HG03175 (cell line): Measurements from ENCODE around the gene SPINT4.
"Not testable (repeated sequence)": the region's sequence is repeated elsewhere in the genome, so short reads cannot be mapped to it uniquely, and the experiment has no call there.

Experiments used
- ATAC-seq: cut with Tn5 transposase; IDR thresholded peaks from one replicate; pipeline ENCODE4 v1.9.1; 2021; ENCODE audit warnings: mild to moderate bottlenecking, moderate library complexity; ENCODE audit not compliant: unreplicated experiment

Gene SPINT4

DNA sequence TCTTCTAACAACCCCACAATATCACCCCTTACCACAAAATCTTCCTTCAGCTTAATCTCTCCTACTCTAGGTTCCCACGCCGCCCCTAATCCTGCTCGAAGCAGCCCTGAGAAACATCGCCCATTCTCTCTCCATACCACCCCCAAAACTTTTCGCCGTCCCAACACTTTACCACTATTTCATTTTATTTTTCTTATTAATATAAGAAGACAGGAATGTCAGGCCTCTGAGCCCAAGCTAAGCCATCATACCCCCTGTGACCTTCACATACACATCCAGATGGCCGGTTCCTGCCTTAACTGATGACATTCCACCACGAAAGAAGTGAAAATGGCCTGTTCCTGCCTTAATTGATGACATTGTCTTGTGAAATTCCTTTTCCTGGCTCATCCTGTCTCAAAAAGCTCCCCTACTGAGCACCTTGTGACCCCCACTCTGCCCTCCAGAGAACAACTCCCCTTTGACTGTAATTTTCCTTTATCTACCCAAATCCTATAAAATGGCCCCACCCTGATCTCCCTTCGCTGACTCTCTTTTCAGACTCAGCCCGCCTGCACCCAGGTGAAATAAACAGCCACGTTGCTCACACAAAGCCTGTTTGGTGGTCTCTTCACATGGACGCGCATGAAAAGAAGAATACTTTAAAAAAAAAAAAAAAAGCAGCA is 42.6 kb downstream of the SPINT4 start:
- not testable (repeated sequence) for ATAC-seq

GRCh38 chr20:45765307-45765875 is 43.2 kb downstream of the SPINT4 start:
- ATAC-seq, result no peak

GRCh38 chr20:45765980-45766379 is 43.8 kb downstream of the SPINT4 start:
- no peak for ATAC-seq

- ATAC-seq, result no peak
Measured at GRCh38 chr20:45768479-45768878, 46.3 kb downstream of the SPINT4 start.

DNA sequence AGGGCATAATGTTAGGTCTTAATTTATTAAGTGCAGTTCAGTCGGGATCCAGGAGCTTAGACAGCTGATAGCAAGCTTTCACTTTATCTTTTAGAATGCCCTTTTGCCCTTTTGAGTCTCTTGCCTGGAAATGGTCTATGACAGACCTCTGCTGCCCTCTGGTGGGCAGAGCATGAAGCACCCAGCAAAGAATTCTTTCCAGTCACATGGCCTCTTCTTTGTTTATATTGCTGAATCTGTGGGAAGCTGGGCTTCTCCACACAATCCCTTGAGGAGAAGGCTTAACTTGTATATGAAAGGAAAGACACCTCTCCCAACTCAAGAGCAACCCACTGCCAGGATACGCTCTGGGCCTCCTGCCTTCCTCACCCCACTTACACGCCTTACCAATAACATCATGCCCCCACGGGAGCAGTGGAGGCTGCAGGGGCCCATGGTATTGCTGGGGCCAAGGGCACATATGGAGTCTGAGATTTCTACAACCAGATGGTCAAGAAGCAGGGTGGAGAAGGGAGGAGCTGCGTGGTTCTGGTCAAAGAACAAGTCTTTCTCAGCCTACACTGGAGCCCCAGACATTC is 49.1 kb downstream of the SPINT4 start:
- no peak for ATAC-seq

GRCh38 chr20:45772693-45773092 is 50.5 kb downstream of the SPINT4 start:
- ATAC-seq, result no peak

DNA sequence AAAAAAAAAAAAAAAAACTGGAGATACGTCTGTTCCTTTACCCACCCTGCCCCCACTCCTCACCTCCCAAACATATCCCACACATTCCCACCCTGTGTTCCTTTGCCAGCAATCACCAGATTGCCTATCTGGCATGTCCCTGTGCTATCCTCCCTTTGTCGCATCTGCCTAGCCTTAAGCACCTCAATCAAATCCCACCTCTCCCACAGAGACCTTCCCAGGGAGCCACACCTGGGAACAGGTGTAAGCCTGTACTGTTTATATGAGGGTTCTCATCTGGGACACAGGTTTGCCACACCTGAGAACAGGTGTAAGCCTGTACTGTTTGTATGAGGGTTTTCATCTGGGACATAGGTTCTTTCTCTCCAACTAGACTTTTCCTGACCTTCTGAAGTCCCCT is 52.8 kb downstream of the SPINT4 start:
- ATAC-seq, result no peak

- ATAC-seq, result no peak
Measured at GRCh38 chr20:45775411-45775810, 53.3 kb downstream of the SPINT4 start.
